HG03175 (cell line): ENCODE data around the gene PPEF2.
"Not testable (repeated sequence)": the region's sequence is repeated elsewhere in the genome, so short reads cannot be mapped to it uniquely, and the experiment has no call there.

ENCODE experiments used
- ATAC-seq: cut with Tn5 transposase; IDR thresholded peaks from one replicate; pipeline ENCODE4 v1.9.1; 2021; ENCODE audit warnings: mild to moderate bottlenecking, moderate library complexity; ENCODE audit not compliant: unreplicated experiment

PPEF2 gene, protein sequence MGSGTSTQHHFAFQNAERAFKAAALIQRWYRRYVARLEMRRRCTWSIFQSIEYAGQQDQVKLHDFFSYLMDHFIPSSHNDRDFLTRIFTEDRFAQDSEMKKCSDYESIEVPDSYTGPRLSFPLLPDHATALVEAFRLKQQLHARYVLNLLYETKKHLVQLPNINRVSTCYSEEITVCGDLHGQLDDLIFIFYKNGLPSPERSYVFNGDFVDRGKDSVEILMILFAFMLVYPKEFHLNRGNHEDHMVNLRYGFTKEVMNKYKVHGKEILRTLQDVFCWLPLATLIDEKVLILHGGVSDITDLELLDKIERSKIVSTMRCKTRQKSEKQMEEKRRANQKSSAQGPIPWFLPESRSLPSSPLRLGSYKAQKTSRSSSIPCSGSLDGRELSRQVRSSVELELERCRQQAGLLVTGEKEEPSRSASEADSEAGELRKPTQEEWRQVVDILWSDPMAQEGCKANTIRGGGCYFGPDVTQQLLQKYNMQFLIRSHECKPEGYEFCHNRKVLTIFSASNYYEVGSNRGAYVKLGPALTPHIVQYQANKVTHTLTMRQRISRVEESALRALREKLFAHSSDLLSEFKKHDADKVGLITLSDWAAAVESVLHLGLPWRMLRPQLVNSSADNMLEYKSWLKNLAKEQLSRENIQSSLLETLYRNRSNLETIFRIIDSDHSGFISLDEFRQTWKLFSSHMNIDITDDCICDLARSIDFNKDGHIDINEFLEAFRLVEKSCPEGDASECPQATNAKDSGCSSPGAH

DNA sequence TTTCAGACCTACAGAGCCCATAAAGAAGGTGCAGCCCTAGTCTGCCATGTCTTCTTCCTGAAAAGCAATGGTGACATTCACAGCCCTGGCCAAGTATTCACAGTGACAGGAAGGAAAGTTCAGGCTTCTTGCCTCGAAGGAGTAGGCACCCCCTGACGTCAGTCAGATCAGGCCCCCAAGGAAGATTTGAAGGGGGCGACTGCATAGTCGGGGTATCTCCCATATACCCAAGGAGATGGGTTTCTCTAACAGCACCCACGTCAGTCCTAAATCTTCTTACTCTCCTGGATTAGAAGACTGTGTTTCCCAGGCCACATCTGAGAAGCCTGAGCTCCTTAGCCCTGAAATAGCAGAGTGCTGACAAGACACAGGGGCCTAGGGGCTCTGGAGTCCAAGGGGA, at the start of gene PPEF2:
PPEF2 (minus strand) TSS at position 101 of the 400 bp plus-strand sequence. CDS start 6,127 bp downstream, outside the sequence.
- no peak for ATAC-seq

DNA sequence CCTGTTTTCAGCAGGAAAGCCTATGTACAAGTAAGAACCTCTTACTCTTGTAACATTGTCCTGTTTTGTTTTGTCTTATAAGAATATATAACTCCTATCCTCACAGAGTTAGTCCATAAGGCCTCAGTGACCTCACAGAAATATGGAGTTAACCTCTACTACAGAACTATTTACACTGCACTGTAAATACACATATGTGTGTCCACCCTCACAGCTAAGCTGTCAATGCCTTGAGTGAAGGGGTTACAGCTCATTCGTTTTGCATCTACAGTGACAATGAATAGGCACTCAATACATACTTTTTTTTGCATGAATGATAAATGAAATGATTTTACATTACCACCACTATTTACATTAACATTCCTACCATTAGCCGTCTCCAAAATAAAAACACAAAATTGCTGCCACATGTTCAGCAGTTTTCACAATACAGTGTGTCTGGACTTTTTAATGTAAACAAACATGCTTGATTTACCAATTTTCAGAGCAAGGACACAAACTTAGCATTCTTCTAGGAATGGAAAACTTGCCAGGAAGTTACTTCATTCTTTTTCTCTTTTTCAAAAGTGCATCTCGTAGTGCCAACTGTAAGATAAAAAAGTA, 48.1 kb upstream of the PPEF2 start:
- no peak for ATAC-seq

DNA sequence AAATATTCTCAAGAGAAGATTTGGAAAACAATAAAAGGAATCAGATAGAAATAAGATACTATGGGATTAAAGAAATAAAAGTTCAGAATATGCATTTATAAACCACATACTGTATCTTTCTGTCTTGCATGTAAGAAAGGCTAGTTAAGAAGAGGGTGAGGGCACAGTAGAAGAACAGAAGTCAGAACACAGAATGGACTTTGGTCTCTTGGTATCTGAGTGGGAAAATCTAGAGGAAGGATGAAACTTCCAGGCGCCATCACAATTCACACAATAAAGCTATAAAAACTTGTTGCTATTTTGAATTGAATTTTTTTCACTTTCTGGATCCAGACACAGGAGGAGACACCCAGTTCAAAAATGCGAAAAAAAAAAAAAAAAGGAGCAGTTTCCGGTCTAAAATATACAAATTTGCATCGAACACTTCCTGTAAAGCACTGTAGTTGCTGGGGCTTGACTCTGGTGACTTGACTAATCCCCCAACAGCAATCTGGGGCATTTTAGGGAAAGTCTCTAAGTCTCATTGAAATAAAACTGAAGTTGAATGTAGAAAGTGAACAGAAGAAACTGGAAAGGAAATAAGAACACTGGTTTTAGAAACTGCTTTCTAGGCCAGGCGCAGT, 46.7 kb upstream of the PPEF2 start:
- ATAC-seq = peak; percentile 77

DNA sequence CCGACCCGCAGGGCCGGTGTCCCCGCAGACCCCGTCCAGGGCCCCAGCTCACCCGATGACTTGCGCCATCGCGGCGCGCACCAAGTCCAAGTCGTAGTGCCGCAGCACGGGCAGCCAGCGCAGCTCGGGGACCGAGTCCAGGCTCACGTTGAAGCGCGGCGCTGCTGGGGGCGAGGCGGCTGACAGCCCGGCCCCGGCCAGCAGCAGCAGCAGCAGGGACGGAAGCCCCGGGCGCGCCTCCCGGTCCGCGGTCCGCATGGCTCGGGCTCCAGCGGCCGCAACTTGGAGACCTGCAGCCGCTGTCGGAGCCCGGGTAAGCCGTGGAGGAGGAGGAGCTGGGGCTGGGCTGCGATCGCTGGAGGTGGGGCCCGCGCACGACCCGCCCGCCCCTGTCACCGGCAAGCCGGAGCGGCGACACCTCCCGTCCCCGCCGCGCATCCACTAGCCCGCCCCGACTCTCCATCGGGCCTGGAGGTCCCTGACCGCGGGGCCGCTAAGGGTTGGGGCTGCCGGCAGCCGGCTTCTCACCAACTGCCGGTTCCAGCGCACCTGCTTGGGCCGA, 38.5 kb upstream of the PPEF2 start, which contains the start of gene NAAA:
NAAA (minus strand) TSS at position 322 of the 562 bp plus-strand sequence; CDS start at position 258, 64 bp downstream.
- ATAC-seq = peak; percentile 84

DNA sequence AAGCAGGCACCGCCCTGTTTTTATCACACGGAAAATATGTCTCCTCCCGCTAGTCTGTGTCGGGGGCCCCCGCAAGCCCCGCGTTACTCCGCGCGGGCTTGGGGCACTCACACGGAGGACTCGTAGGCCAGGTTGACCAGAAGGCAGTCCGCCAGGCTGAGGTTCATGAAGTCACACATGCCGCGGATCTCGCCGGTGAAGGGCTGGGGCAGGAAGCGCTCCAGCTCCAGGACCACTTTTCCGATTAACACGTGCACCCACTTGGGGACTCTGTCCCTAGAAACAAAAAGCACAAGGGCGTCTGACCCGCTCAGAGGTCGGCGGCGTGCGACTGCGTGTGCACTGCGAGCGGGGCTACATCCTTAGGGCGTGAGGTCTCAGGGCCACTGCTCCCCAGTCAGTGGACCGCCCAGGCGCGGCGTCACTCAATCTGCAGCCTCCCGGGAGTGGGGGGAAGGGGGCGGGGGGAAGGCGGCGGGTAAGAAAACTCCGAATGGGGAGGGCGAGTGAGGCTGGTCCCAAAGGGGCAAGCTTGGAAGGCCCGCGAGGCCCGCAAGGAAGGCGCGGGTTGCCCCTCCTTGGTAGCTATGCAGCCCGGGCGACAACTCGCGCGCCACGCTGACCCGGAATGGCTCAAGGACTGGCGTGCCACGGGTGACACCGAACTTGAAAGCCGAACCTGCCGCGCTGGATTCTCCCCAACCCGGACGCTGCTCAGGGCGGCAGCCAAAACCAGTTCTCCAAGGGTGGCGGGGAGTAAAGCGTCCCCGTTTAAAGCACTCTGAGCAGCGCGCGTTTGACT, 37.8 kb upstream of the PPEF2 start:
- peak; percentile 63 for ATAC-seq

DNA sequence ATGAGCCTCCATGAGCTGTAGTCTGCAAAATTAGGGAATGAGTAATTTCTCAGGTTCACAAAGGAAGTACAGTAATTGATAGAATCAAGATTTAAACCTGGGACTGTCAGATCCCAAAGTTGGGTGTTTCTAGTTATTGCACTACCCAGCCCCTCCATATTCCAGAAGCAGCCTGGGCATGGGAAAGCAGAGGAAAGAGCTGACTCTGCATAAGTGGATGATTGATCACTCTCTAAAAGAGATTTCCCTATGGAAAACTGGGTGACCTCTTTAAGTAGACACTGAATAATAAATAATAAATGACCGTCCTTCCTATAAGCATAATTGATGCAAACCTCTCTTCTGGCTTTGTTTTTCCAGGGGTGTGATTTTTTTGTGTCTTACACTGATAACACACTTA, 33.4 kb upstream of the PPEF2 start:
- ATAC-seq = no peak

DNA sequence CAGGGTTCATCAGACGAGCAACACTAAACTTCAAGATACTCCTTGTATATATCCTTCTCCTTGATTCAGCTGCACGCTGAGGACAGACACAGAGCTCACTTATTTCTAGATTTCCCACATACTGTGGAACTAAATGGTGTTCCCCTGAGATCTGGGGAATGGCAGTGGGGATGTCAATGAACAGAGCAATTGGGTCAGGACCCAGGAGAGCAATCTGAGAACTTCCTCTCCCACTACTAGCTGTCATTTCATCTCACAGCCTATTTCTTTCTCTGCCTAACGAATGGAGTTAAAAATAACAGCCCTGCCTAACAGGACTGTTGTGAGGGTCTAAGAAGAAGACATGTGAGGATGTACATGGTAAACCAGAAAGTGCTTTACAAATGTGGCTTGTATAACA, 27.9 kb upstream of the PPEF2 start:
- no peak for ATAC-seq

DNA sequence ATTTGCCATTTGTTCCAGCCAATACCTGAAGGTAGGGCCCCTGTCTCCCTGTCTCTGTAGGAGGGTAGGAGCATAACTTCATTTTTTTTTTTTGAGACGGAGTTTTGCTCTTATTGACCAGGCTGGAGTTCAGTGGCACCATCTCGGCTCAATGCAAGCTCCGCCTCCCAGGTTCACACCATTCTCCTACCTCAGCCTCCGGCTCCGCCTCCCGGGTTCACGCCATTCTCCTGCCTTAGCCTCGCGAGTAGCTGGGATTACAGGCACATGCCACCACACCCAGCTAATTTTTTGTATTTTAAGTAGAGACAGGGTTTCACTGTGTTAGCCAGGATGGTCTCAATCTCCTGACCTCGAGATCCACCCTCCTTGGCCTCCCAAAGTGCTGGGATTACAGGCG, 22.7 kb upstream of the PPEF2 start:
- ATAC-seq = not testable (repeated sequence)

DNA sequence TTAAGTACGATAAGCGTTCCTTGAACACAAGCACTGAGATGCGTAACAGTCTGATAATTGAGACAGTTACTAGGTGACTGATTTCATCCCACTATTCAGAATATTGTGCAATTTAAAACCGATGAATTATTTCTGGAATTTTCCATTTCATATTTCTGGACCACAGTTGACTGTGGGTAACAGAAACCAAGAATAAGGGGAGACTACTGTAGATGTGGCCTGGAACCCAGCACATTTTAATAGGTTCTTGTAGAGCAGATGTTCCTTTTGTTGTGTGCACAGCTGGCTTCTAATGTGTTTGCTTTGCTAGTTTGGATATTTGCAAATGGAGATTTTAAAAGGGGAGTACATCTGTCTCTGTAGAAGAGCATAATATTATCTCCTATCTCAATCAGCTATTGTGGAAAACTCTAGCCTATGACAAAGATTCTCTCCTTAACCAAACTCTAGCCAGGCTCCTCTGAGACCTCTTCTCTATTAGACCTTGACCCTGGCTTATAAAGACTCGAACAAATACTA, 22.1 kb upstream of the PPEF2 start:
- ATAC-seq = no peak

DNA sequence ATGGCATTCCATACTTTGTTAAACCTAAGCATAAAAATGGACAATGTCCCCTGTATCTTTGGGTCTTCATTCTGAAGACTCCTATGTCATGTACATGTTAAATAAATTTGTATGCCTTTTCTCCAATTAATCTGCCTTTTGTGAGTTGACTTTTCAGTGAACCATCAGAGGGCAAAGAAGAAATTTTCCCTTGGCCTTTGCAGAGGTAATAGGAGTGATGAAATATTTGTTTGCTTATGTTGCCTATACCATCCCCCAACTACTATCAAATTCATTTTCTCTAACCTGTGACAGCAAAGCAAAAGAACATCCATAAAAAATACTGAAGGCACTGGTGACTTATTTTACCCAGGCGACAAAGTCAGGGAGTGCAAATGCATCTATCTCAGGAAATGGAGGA, 20.3 kb upstream of the PPEF2 start:
- no peak for ATAC-seq

DNA sequence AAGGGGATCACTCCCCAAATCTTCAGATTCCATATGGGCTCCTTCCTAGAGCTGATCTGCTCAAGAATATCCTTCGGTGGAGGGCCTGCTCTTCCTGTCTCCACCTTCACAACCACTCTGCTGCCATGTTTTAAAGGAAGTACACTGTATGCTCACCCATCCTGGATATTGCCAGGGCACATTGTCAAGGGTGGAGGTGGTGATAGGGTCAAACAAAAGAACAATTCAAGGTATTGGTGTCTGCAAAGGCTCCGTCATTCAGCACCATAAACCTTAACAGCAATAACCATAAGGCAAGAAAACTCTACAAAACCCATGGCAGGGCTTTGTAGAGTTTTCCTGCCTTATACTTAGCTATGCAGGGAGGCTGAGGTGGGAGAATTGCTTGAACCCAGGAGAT, 19.7 kb upstream of the PPEF2 start:
- no peak for ATAC-seq

DNA sequence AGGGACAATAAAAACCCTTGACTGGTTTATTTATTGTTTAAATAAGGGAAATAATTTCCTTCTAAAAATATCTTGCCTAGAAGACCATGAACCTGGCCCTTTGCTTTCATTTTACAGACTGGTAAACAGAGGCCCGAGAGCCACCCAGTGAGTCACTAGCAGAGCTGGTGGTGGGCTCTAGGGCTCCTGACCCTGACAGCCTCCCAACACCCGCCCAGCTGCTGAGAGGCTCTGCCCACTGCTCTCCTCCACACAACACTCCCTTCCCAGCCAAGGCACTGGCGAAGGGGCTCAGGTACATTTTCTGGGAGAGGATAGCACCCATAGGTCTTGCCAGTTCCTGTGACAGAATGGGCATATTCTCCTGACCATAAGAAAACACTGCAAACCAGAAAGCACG, 18.1 kb upstream of the PPEF2 start:
- ATAC-seq = no peak

DNA sequence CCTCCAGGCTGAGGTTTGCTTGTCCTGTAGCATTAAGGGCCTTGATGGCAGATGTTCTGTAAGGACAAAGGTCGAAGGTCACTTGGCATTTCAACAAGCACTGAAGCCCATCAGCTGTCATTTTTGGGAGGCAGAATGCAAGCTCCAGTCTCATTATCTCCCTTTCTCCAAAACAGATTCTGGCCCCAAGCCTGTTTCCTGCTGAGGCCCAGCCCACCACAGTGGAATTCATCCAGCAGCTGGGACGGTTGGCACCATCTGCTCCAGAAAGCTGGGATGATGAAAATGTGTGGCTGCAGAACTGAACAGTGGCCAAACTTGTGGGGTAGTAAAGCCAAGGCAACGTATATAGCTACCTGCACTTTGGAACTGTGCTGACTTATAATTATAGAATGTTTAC, 17.7 kb upstream of the PPEF2 start:
- no peak for ATAC-seq

DNA sequence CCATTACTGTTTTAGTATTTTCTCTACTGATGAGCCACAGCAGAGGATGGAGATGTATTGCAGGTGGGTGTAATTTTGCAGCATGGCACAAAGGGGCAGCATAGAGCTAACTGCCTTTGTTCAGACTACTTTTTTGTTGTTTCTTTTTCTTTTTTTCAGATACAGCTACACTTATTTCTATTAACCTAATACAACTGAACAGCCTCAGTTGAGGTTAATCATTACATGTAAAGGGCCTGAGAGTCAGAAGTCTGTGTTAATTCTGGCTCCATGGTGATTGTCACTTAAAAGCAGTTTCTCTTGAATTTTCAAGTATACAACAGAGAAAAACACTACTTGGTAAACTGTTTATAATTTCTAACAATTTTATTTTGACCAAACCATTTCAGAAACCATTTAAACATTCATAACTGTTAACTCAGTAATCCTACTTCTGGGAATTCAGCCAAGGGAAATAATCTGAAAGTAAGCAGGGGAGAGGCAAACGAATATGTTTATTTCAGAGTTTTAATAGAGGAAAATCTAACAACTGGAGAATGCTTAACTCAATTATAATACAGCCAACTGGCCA, 13.9 kb upstream of the PPEF2 start:
- peak; percentile 87 for ATAC-seq

DNA sequence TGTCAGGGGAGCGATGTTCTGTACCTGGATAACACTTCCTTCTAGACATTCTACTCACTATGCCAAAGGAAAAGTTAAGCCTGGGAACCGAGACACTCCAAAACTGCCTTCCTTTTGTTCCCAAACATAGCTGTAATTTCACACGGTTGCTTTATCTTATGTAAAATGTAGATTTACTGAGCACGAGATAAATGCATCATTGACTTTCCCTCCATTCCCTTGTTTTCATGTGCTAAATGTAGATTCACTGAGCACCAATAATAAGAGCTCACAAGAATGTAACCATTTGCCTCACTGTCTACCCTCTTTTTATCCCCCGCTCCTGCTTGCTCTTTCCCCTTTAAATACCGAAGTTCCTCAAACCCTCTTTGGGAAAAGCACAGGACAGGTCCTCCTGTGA, 10.7 kb upstream of the PPEF2 start:
- no peak for ATAC-seq

DNA sequence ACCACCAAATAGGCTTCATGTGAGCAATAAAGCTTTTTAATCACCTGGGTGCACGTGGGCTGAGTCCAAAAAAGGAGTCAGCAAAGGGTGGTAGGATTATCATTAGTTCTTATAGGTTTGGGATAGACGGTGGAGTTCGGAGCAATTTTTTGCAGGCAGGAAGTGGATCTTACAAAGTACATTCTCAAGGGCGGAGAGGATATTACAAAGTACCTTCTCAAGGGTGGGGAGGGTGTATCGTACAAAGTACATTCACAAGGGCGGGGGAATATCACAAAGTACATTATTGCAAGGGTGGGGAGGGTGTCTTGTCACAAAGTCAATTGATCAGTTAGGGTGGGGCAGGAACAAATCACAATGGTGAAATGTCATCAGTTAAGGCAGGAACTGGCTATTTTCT, 8.6 kb upstream of the PPEF2 start:
- not testable (repeated sequence) for ATAC-seq

DNA sequence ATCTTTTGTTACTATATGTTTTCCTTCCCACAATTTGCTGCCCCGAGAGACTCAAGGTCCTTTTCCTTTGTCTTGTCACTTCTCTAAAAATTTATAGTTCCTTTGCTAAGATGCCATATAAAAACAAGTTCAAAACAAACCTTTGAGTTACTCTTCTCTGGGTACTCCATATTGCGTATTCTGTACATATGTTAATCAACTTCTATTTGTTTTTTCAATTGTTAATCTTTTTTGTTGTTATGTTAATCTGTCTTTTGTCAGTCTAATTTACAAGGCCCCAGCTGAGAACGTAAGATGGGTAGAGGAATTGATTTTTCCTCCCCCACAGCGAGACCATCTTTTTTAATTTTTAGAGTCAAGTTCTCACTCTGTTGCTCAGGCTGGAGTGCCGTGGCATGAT, 7.2 kb upstream of the PPEF2 start:
- no peak for ATAC-seq

DNA sequence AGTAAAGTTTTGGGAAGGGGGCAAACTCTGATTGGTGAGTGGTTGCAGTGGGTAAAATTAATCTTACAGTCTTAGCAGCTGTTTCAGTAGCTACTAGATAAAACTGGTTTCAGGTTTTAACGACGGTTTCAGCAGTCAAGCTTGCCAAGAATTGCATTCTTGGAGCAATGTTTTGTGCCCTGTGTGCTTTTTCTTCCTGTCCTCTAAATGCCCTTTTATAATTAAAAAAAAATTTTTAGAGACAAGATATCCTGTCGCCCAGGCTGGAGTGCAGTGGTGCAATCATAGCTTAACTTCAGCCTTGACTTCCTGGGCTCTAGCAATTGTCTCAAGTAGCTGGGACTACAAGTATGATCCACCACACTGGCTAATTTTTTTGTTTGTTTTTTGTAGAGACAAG, 6.3 kb upstream of the PPEF2 start:
- ATAC-seq = no peak

DNA sequence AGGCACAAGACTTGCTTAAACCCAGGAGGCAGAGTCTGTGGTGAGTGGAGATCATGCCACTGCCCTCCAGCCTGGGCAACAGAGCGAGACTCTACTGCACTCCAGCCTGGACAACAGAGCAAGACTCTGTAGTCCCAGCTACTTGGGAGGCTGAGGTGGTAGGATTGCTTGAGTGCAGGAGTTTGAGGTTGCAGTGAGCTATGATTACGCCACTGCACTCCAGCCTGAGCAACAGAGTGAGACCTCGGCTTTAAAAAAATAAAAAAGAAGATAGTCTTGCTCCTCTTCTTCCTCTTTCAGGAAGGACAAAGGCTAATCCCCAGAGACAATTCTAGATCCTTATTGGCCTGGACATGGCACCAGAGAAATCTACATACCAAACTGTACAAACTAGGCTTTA, 5.7 kb upstream of the PPEF2 start:
- no peak for ATAC-seq

DNA sequence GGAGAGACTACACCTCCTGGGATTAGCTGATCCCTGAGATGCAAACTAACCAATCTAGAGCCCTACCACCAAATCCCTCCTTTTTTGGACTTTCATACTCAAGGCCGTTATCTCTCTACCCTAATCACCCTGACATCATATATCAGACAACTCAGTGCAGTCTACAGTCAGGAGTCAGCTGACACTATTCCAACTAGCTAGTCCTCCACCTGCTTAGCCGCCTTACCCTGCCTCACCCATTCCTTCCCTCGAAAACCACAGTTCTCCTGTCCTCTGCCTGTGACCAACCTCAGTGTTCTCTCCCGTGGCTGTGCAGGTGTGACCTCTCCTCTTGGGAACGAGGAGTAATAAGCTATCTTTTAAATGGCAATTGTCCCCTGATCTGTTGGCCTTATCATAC, 1.8 kb upstream of the PPEF2 start:
- no peak for ATAC-seq
